ENCODE measurements around the gene MRPS18A. TPM values are rescaled to one million over a fixed set of nuclear protein-coding genes. Genes with fewer than 3 reads are reported as not detected.

Gene MRPS18A
- total and polyA plus RNA-seq, 2 of the 13 experiments (the other 11 are each of a cell fraction or from before 2014, with no cell fraction given), result 87.8 to 89.1 TPM

GRCh38 chr6:43629505-43630300 is 57.9 kb downstream of the MRPS18A start (continued):
- TF ChIP-seq PRDM10 (CRISPR knock-in tag; IDR thresholded peaks at IDR 0.05; ENCODE audit: low read depth), result peak; percentile 85; the same call in 1 of the 2 replicates
- TF ChIP-seq ZNF792 (CRISPR knock-in tag; IDR thresholded peaks at IDR 0.05), result peak; percentile 12; the same call in 1 of the 2 replicates
- no peak for TF ChIP-seq CSRNP2 (CRISPR knock-in tag; conservative IDR thresholded peaks at IDR 0.05; ENCODE audit: low read depth)
- TF ChIP-seq SNAPC4 (CRISPR knock-in tag; IDR thresholded peaks at IDR 0.05), result peak; percentile 92
- TF ChIP-seq ARNTL (CRISPR knock-in tag; IDR thresholded peaks at IDR 0.05), result no peak; the same call in 1 of the 2 replicates
- no peak; the same call in 1 of the 2 replicates for TF ChIP-seq IRF9 (CRISPR knock-in tag; IDR thresholded peaks at IDR 0.05; ENCODE audit: borderline replicate concordance)
- peak; percentile 81 for TF ChIP-seq PHF5A (CRISPR knock-in tag; IDR thresholded peaks at IDR 0.05; ENCODE audit: low read depth, unreplicated experiment)
- peak; percentile 91; the same call in 1 of the 2 replicates for TF ChIP-seq ZBTB25 (CRISPR knock-in tag; IDR thresholded peaks at IDR 0.05)
- TF ChIP-seq SIN3B (IDR thresholded peaks at IDR 0.05; ENCODE audit: low read length), result peak; percentile 7; the same call in 1 of the 2 replicates
- peak; percentile 11; the same call in 1 of the 2 replicates for TF ChIP-seq KMT2B (CRISPR knock-in tag; IDR thresholded peaks at IDR 0.05)
- TF ChIP-seq MXD4 (CRISPR knock-in tag; IDR thresholded peaks at IDR 0.05), result peak; percentile 81
- no peak for TF ChIP-seq ZMYM3 (CRISPR knock-in tag; IDR thresholded peaks at IDR 0.05)
- peak; percentile 97 for TF ChIP-seq CEBPB (IDR thresholded peaks at IDR 0.05; ENCODE audit: borderline replicate concordance, low read depth, low read length)
- peak; percentile 68 for TF ChIP-seq FOXA3 (CRISPR knock-in tag; IDR thresholded peaks at IDR 0.05)

Measured in HepG2 (cell line).